HepG2 (cell line): Measurements from ENCODE around the gene PPP3R2. TPM values are rescaled to one million over a fixed set of nuclear protein-coding genes. Genes with fewer than 3 reads are reported as not detected.

ENCODE experiments used
- ATAC-seq: fragments of 200-7000 bp; cut with Tn5 transposase; 3 replicates; pipeline ENCODE4 v1.9.1; 2020; ENCODE audit warnings: mild to moderate bottlenecking, moderate library complexity
- BruUV-seq: library from RNA; stranded (reverse); fragments of 400-500 nt; replicated peaks from 2 replicates; lab custom pipeline; 2021; lab: Mats Ljungman, UMichigan
- CTCF ChIA-PET: fragments of 300-600 bp; formaldehyde crosslinking; extraction: SDS; loops from one replicate; lab custom pipeline; 2021; ENCODE audit warnings: low total read pairs, inconsistent platforms, low intra/inter-chr PET ratio; lab: Yijun Ruan, JAX
- POLR2A ChIA-PET: fragments of 350-600 bp; sonication (Branson Sonifier 250); formaldehyde crosslinking; loops from one replicate; lab custom pipeline; 2020; ENCODE audit warnings: antibody characterized with exemption, inconsistent platforms; lab: Yijun Ruan, JAX
- DNase-seq: peaks from one replicate; pipeline ENCODE4 v3.0.0-alpha.2; 2015; ENCODE audit warnings: low spot score
- FAIRE-seq: peaks from 3 replicates; lab custom pipeline; 2011; peaks lifted over from hg19 to GRCh38; lab: Jason Lieb, UNC
- H2AFZ ChIP-seq: one replicate; pipeline ENCODE4 v1.6.1; 2011; ENCODE audit warnings: low read length, inconsistent platforms
- H3K27ac ChIP-seq: fragments of 300-600 bp; 3 replicates; pipeline ENCODE4 v1.8.0; 2011; ENCODE audit warnings: mixed run types, mild to moderate bottlenecking, mixed read lengths, low read length, inconsistent platforms; ENCODE audit not compliant: insufficient read depth; ENCODE audit errors: extremely low read length
- H3K27me3 ChIP-seq, 2 experiments: fragments of 200-600 bp in 1 of 2; 2 replicates in 1 of 2; 3 replicates in 1 of 2; pipeline versions ENCODE4 v1.6.0 to v1.8.0; 2011; ENCODE audit warnings: low read length in 2 of 2, mild to moderate bottlenecking in 2 of 2, moderate library complexity in 2 of 2, inconsistent platforms in 1 of 2; ENCODE audit not compliant: insufficient read depth in 2 of 2, control insufficient read depth in 1 of 2
- H3K36me3 ChIP-seq, 2 experiments: fragments of 200-600 bp in 1 of 2; replicated peaks in 1 of 2; 2 replicates in 1 of 2; 3 replicates in 1 of 2; pipeline versions ENCODE4 v1.5.1 to v1.8.0; 2011; ENCODE audit warnings: low read length in 2 of 2, inconsistent platforms in 1 of 2; ENCODE audit not compliant: insufficient read depth in 2 of 2, control insufficient read depth in 1 of 2
- H3K4me1 ChIP-seq: 2 replicates; pipeline ENCODE4 v1.5.1; 2012; ENCODE audit warnings: low read length, inconsistent platforms; ENCODE audit not compliant: insufficient read depth
- H3K4me2 ChIP-seq: 2 replicates; pipeline ENCODE4 v1.6.0; 2011; ENCODE audit warnings: low read depth, low read length, inconsistent platforms
- H3K4me3 ChIP-seq, 3 experiments: fragments of 200-600 bp in 1 of 3; sonication (generic), shearing (Covaris generic) in 1 of 3; replicated peaks in 1 of 3; 2 replicates each; pipeline ENCODE4 v1.5.1; 2011 to 2016; ENCODE audit warnings: low read length in 3 of 3, inconsistent platforms in 2 of 3, low read depth in 2 of 3, mild to moderate bottlenecking in 2 of 3, control low read depth in 1 of 3, mixed read lengths in 1 of 3; ENCODE audit not compliant: insufficient read depth in 1 of 3
- H3K79me2 ChIP-seq: one replicate; pipeline ENCODE4 v1.6.1; 2011; ENCODE audit warnings: low read length, inconsistent platforms; ENCODE audit not compliant: insufficient read depth
- H3K9ac ChIP-seq: 2 replicates; pipeline ENCODE4 v1.6.0; 2011; ENCODE audit warnings: mild to moderate bottlenecking, low read depth, low read length, inconsistent platforms; ENCODE audit not compliant: insufficient read depth
- H3K9me3 ChIP-seq: 2 replicates; pipeline ENCODE4 v1.5.1; 2012; ENCODE audit warnings: mild to moderate bottlenecking, low read length
- H4K20me1 ChIP-seq: 2 replicates; pipeline ENCODE4 v1.6.0; 2011; ENCODE audit warnings: inconsistent platforms, mild to moderate bottlenecking, low read length, moderate library complexity; ENCODE audit not compliant: insufficient read depth
- HNRNPH1 ChIP-seq: fragments of 200-400 bp; formaldehyde crosslinking; optimal IDR thresholded peaks from 2 replicates; pipeline ENCODE3; 2017; ENCODE audit warnings: mild to moderate bottlenecking, low read depth, low read length
- MAFG ChIP-seq: sonication (generic); formaldehyde crosslinking; IDR thresholded peaks from 2 replicates; pipeline ENCODE4 v1.5.1; 2020; ENCODE audit warnings: mild to moderate bottlenecking, missing genetic modification reagents
- MZF1 ChIP-seq: sonication (generic); formaldehyde crosslinking; IDR thresholded peaks from 2 replicates; pipeline ENCODE4 v1.8.1; 2023; ENCODE audit warnings: mild to moderate bottlenecking, missing genetic modification reagents, borderline replicate concordance
- ZFY ChIP-seq: sonication (generic); formaldehyde crosslinking; IDR thresholded peaks from 2 replicates; pipeline ENCODE4 v1.4.0; 2020; ENCODE audit warnings: missing genetic modification reagents
- ZNF180 ChIP-seq: sonication (generic); formaldehyde crosslinking; IDR thresholded peaks from 2 replicates; pipeline ENCODE4 v1.4.0; 2020; ENCODE audit warnings: low read depth, missing genetic modification reagents, borderline replicate concordance
- ZNF234 ChIP-seq: sonication (generic); formaldehyde crosslinking; conservative IDR thresholded peaks from 2 replicates; pipeline ENCODE4 v1.5.1; 2020; ENCODE audit warnings: mild to moderate bottlenecking, missing genetic modification reagents
- ZNF670 ChIP-seq: sonication (generic); formaldehyde crosslinking; IDR thresholded peaks from 2 replicates; pipeline ENCODE4 v1.8.0; 2022; ENCODE audit warnings: mild to moderate bottlenecking, missing genetic modification reagents, borderline replicate concordance
- ZNF777 ChIP-seq: sonication (generic); formaldehyde crosslinking; IDR thresholded peaks from 2 replicates; pipeline ENCODE4 v1.4.0; 2020; ENCODE audit warnings: missing genetic modification reagents
- ZSCAN20 ChIP-seq: sonication (generic); formaldehyde crosslinking; IDR thresholded peaks from 2 replicates; pipeline ENCODE4 v1.4.0; 2020; ENCODE audit warnings: missing genetic modification reagents, mild to moderate bottlenecking, borderline replicate concordance
- ZSCAN30 ChIP-seq: sonication (generic); formaldehyde crosslinking; IDR thresholded peaks from 2 replicates; pipeline ENCODE4 v1.5.0; 2020; ENCODE audit warnings: mild to moderate bottlenecking, missing genetic modification reagents
- ZSCAN31 ChIP-seq: sonication (generic); formaldehyde crosslinking; IDR thresholded peaks from 2 replicates; pipeline ENCODE4 v1.5.0; 2020; ENCODE audit warnings: low read depth, mild to moderate bottlenecking, missing genetic modification reagents
- WGBS: methylation state at CpG from one replicate; pipeline ENCODE4 v1.1.6; 2017; ENCODE audit warnings: low lambda C conversion rate; 5-methylcytosine and 5-hydroxymethylcytosine counted together
- in situ Hi-C: cut with HindIII; loops from 2 replicates; pipeline ENCODE4 v1.10.0; 2017; ENCODE audit warnings: low pct_unique_long_range_greater_than_20kb; ENCODE audit not compliant: extremely low pct_ligation_motif_present
- intact Hi-C: fragments of 100-400 bp; cut with micrococcal nuclease; formaldehyde crosslinking; loops from one replicate; pipeline ENCODE4 v1.10.0; 2022; ENCODE audit not compliant: unreplicated experiment
- polyA plus RNA-seq, 8 experiments: library from polyadenylated mRNA; depleted of rRNA in 3 of 8; stranded (reverse) in 7 of 8; unstranded in 1 of 8; fragments of >200 nt; fragmentation: Illumina TruSeq in 4 of 8; extraction: Trizol in 4 of 8; gene quantifications; 2 replicates each; pipeline versions ENCODE4 v1.2.1 to v1.2.3, GENCODE V29; 2011 to 2016; ENCODE audit warnings: low read depth in 4 of 8, missing spikeins in 1 of 8, mixed read lengths in 1 of 8; ENCODE audit not compliant: insufficient read depth in 1 of 8
- total RNA-seq, 5 experiments: library from RNA; depleted of rRNA; stranded (reverse); fragments of >200 nt; fragmentation: Illumina TruSeq; extraction: Trizol; gene quantifications; 2 replicates each; pipeline ENCODE4 v1.2.3, GENCODE V29; 2016; ENCODE audit warnings: low read depth in 1 of 5
- TF ChIP-seq, protein P1 (sequence below): IDR thresholded peaks from 2 replicates; pipeline ENCODE4 v1.6.1; 2012; ENCODE audit warnings: low read depth, low read length, improper control_type of control experiment
- TF ChIP-seq, protein P2 (sequence below), 2 experiments: sonication (generic) in 1 of 2; formaldehyde crosslinking in 1 of 2; IDR thresholded peaks; 2 replicates each; pipeline versions ENCODE4 v1.5.1 to v1.6.1; 2011 to 2020; ENCODE audit warnings: borderline replicate concordance in 1 of 2, low read depth in 1 of 2, low read length in 1 of 2, mild to moderate bottlenecking in 1 of 2, missing genetic modification reagents in 1 of 2, moderate library complexity in 1 of 2
- TF ChIP-seq, protein P3 (sequence below): IDR thresholded peaks from 2 replicates; pipeline ENCODE4 v1.6.1; 2016; ENCODE audit warnings: missing compliant biosample characterization, missing genetic modification reagents, borderline replicate concordance

PPP3R2 gene
- total and polyA plus RNA-seq, 2 of the 13 experiments (the other 11 are each of a cell fraction or from before 2014, with no cell fraction given): not detected

DNA sequence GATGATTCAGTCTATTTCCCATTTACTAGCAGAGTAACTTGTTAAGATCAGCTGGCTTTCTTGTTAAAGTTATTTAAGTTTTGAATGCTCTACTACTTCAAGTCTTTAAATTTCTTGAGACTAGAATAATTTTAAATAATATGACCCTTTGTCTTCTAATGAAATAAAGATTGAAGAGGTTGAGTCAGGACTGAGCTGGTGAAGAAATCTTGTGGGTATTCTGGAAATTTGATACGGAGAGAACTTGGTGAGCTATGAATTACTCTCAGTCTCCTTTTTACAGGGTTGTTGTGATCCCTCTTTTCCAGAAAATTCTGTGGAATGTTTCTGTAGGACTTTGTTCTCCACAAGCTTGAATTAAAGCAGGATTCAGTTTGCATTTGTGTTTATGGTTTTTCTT, 31.8 kb downstream of the PPP3R2 start:
- Histone ChIP-seq H3K4me1 (no peaks in the 10 kb centered on the region), H2AFZ (no peak overlapping the region), H3K36me3 (peaks cover 7 to 49% of the 10 kb centered on the region in 2 experiments), H4K20me1 (no peaks in the 10 kb centered on the region), H3K27me3 (no peaks in the 10 kb centered on the region), H3K9ac (no peak overlapping the region), H3K9me3 (no peaks in the 10 kb centered on the region), H3K4me2 (no peak overlapping the region), H3K4me3 (no peak overlapping the region), H3K79me2 (no peaks in the 10 kb centered on the region), H3K27ac (no peak overlapping the region)
- no peak for ATAC-seq
- intact Hi-C loops: loop anchor here (10.0 kb wide), 1 partner anchor 448 kb away; no protein-coding TSS in a partner anchor
- no peak for DNase-seq
- FAIRE-seq: no peak
- 100% methylated on average over 1 of the region's 1 CpG for WGBS
- no TSS peak for BruUV-seq
- CTCF ChIA-PET: no interaction called here
- in situ Hi-C loops: no loop called here
- POLR2A ChIA-PET: no interaction called here
- TF ChIP-seq ZSCAN30 (CRISPR knock-in tag) (no peak), ZNF777 (CRISPR knock-in tag) (no peak)

DNA sequence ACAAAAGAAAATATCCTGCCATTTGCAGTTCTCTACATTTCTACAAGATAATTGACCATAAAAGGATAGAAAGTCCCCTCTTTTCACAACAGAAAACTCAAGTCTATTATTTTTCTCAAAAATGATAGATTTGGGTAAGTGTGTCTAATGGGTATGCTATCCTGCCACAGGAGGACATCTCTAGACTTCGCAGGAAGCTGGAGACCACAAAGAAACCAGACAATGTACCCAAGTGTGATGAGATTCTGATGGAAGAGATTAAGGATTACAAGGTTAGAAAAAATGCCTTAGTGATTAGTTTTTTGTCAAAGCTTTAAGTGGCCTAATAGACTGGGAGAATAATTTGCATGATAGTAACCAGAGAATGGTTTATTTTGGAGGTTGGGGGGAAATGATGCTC, 33.0 kb downstream of the PPP3R2 start:
- no peak overlapping the region for H2AFZ ChIP-seq
- no peak overlapping the region for H3K4me3 ChIP-seq
- H3K27ac ChIP-seq: no peak overlapping the region
- CTCF ChIA-PET: no interaction called here
- no peak overlapping the region for H3K9ac ChIP-seq
- no peaks in the 10 kb centered on the region for H3K27me3 ChIP-seq
- whole genome bisulfite sequencing: 100% methylated on average over 1 of the region's 1 CpG
- no peaks in the 10 kb centered on the region for H3K9me3 ChIP-seq
- intact Hi-C loops (loop anchor here (10.0 kb wide), 1 partner anchor 447 kb away; no protein-coding TSS in a partner anchor), in situ Hi-C loops (no loop called here)
- H3K36me3 ChIP-seq: peaks cover 9 to 61% of the 10 kb centered on the region in 2 experiments
- no peaks in the 10 kb centered on the region for H3K79me2 ChIP-seq
- FAIRE-seq (no peak), DNase-seq (no peak), ATAC-seq (no peak)
- H3K4me2 ChIP-seq: no peak overlapping the region
- H4K20me1 ChIP-seq: no peaks in the 10 kb centered on the region
- POLR2A ChIA-PET: no interaction called here
- H3K4me1 ChIP-seq: no peaks in the 10 kb centered on the region
- no TSS peak for BruUV-seq
- TF ChIP-seq ZNF180 (no peak), MAFG (CRISPR knock-in tag) (no peak), ZFY (CRISPR knock-in tag) (no peak), ZNF670 (no peak), MZF1 (CRISPR knock-in tag) (no peak), ZSCAN20 (CRISPR knock-in tag) (no peak), ZSCAN31 (CRISPR knock-in tag) (no peak), ZNF234 (CRISPR knock-in tag) (no peak), HNRNPH1 (no peak)
- TF ChIP-seq, protein P1, sequence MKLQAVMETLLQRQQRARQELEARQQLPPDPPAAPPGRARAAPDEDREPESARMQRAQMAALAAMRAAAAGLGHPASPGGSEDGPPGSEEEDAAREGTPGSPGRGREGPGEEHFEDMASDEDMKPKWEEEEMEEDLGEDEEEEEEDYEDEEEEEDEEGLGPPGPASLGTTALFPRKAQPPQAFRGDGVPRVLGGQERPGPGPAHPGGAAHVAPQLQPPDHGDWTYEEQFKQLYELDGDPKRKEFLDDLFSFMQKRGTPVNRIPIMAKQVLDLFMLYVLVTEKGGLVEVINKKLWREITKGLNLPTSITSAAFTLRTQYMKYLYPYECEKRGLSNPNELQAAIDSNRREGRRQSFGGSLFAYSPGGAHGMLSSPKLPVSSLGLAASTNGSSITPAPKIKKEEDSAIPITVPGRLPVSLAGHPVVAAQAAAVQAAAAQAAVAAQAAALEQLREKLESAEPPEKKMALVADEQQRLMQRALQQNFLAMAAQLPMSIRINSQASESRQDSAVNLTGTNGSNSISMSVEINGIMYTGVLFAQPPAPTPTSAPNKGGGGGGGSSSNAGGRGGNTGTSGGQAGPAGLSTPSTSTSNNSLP: no peak
- TF ChIP-seq, protein P2, sequence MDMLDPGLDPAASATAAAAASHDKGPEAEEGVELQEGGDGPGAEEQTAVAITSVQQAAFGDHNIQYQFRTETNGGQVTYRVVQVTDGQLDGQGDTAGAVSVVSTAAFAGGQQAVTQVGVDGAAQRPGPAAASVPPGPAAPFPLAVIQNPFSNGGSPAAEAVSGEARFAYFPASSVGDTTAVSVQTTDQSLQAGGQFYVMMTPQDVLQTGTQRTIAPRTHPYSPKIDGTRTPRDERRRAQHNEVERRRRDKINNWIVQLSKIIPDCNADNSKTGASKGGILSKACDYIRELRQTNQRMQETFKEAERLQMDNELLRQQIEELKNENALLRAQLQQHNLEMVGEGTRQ (IDR thresholded peaks at IDR 0.05; ENCODE audit: low read depth, low read length): no peak
- TF ChIP-seq, protein P2 (CRISPR knock-in tag; IDR thresholded peaks at IDR 0.05; ENCODE audit: borderline replicate concordance): no peak
- TF ChIP-seq, protein P3, sequence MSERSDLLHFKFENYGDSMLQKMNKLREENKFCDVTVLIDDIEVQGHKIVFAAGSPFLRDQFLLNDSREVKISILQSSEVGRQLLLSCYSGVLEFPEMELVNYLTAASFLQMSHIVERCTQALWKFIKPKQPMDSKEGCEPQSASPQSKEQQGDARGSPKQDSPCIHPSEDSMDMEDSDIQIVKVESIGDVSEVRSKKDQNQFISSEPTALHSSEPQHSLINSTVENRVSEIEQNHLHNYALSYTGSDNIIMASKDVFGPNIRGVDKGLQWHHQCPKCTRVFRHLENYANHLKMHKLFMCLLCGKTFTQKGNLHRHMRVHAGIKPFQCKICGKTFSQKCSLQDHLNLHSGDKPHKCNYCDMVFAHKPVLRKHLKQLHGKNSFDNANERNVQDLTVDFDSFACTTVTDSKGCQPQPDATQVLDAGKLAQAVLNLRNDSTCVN (CRISPR knock-in tag): no peak
